HCT116 (cell line): ENCODE measurements around the gene PDLIM7. TPM values are rescaled to one million over a fixed set of nuclear protein-coding genes. Genes with fewer than 3 reads are reported as not detected.

ENCODE experiments used
- ATAC-seq: fragments of 200-7000 bp; cut with Tn5 transposase; 2 replicates; pipeline ENCODE4 v1.9.1; 2020; ENCODE audit warnings: mild to moderate bottlenecking, moderate library complexity
- BruUV-seq: library from RNA; stranded (reverse); fragments of 400-500 nt; replicated peaks from 2 replicates; lab custom pipeline; 2021; lab: Mats Ljungman, UMichigan
- CTCF ChIA-PET: fragments of 300-600 bp; sonication (Branson Sonifier 250); formaldehyde crosslinking; loops from one replicate; lab custom pipeline; 2021; ENCODE audit warnings: antibody characterized with exemption; lab: Charles Lee
- POLR2A ChIA-PET: fragments of 300-600, 350-600 bp; sonication (Branson Sonifier 250); formaldehyde crosslinking; loops from one replicate; lab custom pipeline; 2021; ENCODE audit warnings: antibody characterized with exemption; lab: Charles Lee
- RAD21 ChIA-PET, 2 experiments: fragments of 300-600 bp; sonication (Branson Sonifier 250); formaldehyde crosslinking; loops; one replicate each; lab custom pipeline; 2023; ENCODE audit warnings: low total read pairs in 2 of 2; ENCODE audit not compliant: uncharacterized antibody in 2 of 2, unreplicated experiment in 2 of 2, low non-redundant PET in 1 of 2; lab: Charles Lee
- DNase-seq: peaks from one replicate; pipeline ENCODE4 v3.0.0-alpha.2; 2010; ENCODE audit warnings: low read depth, low spot score
- H2AFZ ChIP-seq: fragments of 200-600 bp; shearing (Covaris generic), sonication (generic); 2 replicates; pipeline ENCODE4 v1.6.1; 2017; ENCODE audit warnings: low read depth, mixed run types, mixed read lengths, antibody characterized with exemption, low read length; ENCODE audit not compliant: poor library complexity, severe bottlenecking
- H3K27ac ChIP-seq: 2 replicates; pipeline ENCODE4 v1.5.1; 2012; ENCODE audit warnings: low read depth, low read length
- H3K27me3 ChIP-seq: fragments of 200-600 bp; sonication (generic); 2 replicates; pipeline ENCODE4 v1.6.1; 2016; ENCODE audit warnings: mixed run types, low read length, mixed read lengths; ENCODE audit not compliant: insufficient read depth
- H3K36me3 ChIP-seq, 2 experiments: fragments of 200-500 bp in 1 of 2; fragments of 200-600 bp in 1 of 2; sonication (Bioruptor generic) in 1 of 2; sonication (generic) in 1 of 2; 2 replicates each; pipeline versions ENCODE4 v1.5.1 to v1.6.1; 2014 to 2016; ENCODE audit warnings: low read length in 2 of 2, inconsistent platforms in 1 of 2, mixed read lengths in 1 of 2, mixed run types in 1 of 2; ENCODE audit not compliant: insufficient read depth in 2 of 2, control insufficient read depth in 1 of 2
- H3K4me1 ChIP-seq, 2 experiments: fragments of 200-600 bp in 1 of 2; sonication (generic) in 1 of 2; 2 replicates each; pipeline versions ENCODE4 v1.5.1 to v1.6.1; 2012 to 2017; ENCODE audit warnings: low read length in 2 of 2, inconsistent platforms in 1 of 2, mild to moderate bottlenecking in 1 of 2, mixed read lengths in 1 of 2, mixed run types in 1 of 2, moderate library complexity in 1 of 2; ENCODE audit not compliant: insufficient read depth in 2 of 2, control insufficient read depth in 1 of 2
- H3K4me2 ChIP-seq: fragments of 200-600 bp; sonication (generic); 2 replicates; pipeline ENCODE4 v1.6.1; 2017; ENCODE audit warnings: mixed run types, low read length, mixed read lengths
- H3K4me3 ChIP-seq, 2 experiments: fragments of 200-600 bp in 1 of 2; sonication (generic) in 1 of 2; replicated peaks in 1 of 2; 2 replicates each; pipeline ENCODE4 v1.5.1; 2011 to 2016; ENCODE audit warnings: low read length in 2 of 2, control low read depth in 1 of 2, low read depth in 1 of 2, mild to moderate bottlenecking in 1 of 2, mixed read lengths in 1 of 2, mixed run types in 1 of 2
- H3K79me2 ChIP-seq: fragments of 200-600 bp; sonication (generic); 2 replicates; pipeline ENCODE4 v1.6.1; 2017; ENCODE audit warnings: mild to moderate bottlenecking, mixed run types, low read length, moderate library complexity, mixed read lengths; ENCODE audit not compliant: insufficient read depth
- H3K9ac ChIP-seq: fragments of 200-600 bp; sonication (generic); 2 replicates; pipeline ENCODE4 v1.6.1; 2016; ENCODE audit warnings: low read length, mixed read lengths
- H3K9me2 ChIP-seq: fragments of 200-600 bp; sonication (generic), shearing (Covaris generic); 2 replicates; pipeline ENCODE4 v1.6.1; 2017; ENCODE audit warnings: mixed run types, mild to moderate bottlenecking, moderate library complexity; ENCODE audit not compliant: insufficient read depth
- H3K9me3 ChIP-seq, 2 experiments: fragments of 200-500 bp in 1 of 2; fragments of 200-600 bp in 1 of 2; sonication (Bioruptor generic) in 1 of 2; sonication (generic) in 1 of 2; 2 replicates each; pipeline ENCODE4 v1.6.1; 2014 to 2017; ENCODE audit warnings: low read length in 2 of 2, mixed read lengths in 2 of 2, inconsistent platforms in 1 of 2, low read depth in 1 of 2, mild to moderate bottlenecking in 1 of 2, mixed run types in 1 of 2, moderate library complexity in 1 of 2; ENCODE audit not compliant: control insufficient read depth in 1 of 2, insufficient read depth in 1 of 2
- H4K20me1 ChIP-seq: fragments of 200-600 bp; sonication (generic), shearing (Covaris generic); 2 replicates; pipeline ENCODE4 v1.6.1; 2017; ENCODE audit warnings: mixed run types, mild to moderate bottlenecking, moderate library complexity; ENCODE audit not compliant: insufficient read depth
- ATF3 ChIP-seq: IDR thresholded peaks from 2 replicates; pipeline ENCODE4 v1.6.1; 2012
- CBX3 ChIP-seq: IDR thresholded peaks from 2 replicates; pipeline ENCODE4 v1.6.1; 2012; ENCODE audit warnings: low read depth
- CEBPB ChIP-seq: IDR thresholded peaks from 2 replicates; pipeline ENCODE4 v1.6.1; 2012; ENCODE audit warnings: low read depth
- EGR1 ChIP-seq: IDR thresholded peaks from 2 replicates; pipeline ENCODE4 v1.6.1; 2012; ENCODE audit warnings: low read depth
- ELF1 ChIP-seq: IDR thresholded peaks from 2 replicates; pipeline ENCODE4 v1.6.1; 2012; ENCODE audit warnings: low read depth, borderline replicate concordance
- EZH2 ChIP-seq: fragments of 200-600 bp; sonication (generic); IDR thresholded peaks from 2 replicates; pipeline ENCODE4 v1.6.1; 2017; ENCODE audit warnings: antibody characterized with exemption, mixed run types
- EZH2phosphoT487 ChIP-seq: fragments of 200-600 bp; IDR thresholded peaks from 2 replicates; pipeline ENCODE4 v1.6.1; 2018; ENCODE audit warnings: antibody characterized with exemption, borderline replicate concordance
- FOSL1 ChIP-seq: IDR thresholded peaks from 2 replicates; pipeline ENCODE4 v1.6.1; 2012; ENCODE audit warnings: low read depth
- JUND ChIP-seq: IDR thresholded peaks from 2 replicates; pipeline ENCODE4 v1.6.1; 2012
- POLR2A ChIP-seq: IDR thresholded peaks from 2 replicates; pipeline ENCODE4 v1.7.0; 2011; ENCODE audit warnings: borderline replicate concordance; ENCODE audit not compliant: insufficient read depth, insufficient read length; ENCODE audit errors: extremely low read depth
- RAD21 ChIP-seq: IDR thresholded peaks from 2 replicates; pipeline ENCODE4 v1.6.1; 2012; ENCODE audit warnings: low read depth, mild to moderate bottlenecking
- SP1 ChIP-seq: IDR thresholded peaks from 2 replicates; pipeline ENCODE4 v1.6.1; 2012; ENCODE audit warnings: low read depth
- TCF7L2 ChIP-seq: IDR thresholded peaks from 2 replicates; pipeline ENCODE4 v1.7.0; 2011; ENCODE audit warnings: borderline replicate concordance, inconsistent platforms; ENCODE audit not compliant: insufficient read depth, insufficient read length; ENCODE audit errors: extremely low read depth
- YY1 ChIP-seq: IDR thresholded peaks from 2 replicates; pipeline ENCODE4 v1.6.1; 2011; ENCODE audit warnings: low read length, low read depth, moderate library complexity, mild to moderate bottlenecking; ENCODE audit not compliant: insufficient replicate concordance; ENCODE audit errors: extremely low read depth
- ZBTB33 ChIP-seq: IDR thresholded peaks from 2 replicates; pipeline ENCODE4 v1.6.1; 2011; ENCODE audit warnings: mild to moderate bottlenecking, low read length, moderate library complexity; ENCODE audit not compliant: insufficient replicate concordance; ENCODE audit errors: extremely low read depth
- ZFX ChIP-seq: fragments of 450-650 bp; IDR thresholded peaks from 2 replicates; pipeline ENCODE4 v1.6.1; 2017
- ZNF274 ChIP-seq: fragments of 200-500 bp; sonication (Bioruptor generic); IDR thresholded peaks from 2 replicates; pipeline ENCODE4 v1.6.1; 2014; ENCODE audit warnings: mild to moderate bottlenecking, low read depth, low read length, inconsistent platforms
- intact Hi-C: fragments of 100-400 bp; cut with micrococcal nuclease; formaldehyde crosslinking; loops from 2 replicates; pipeline ENCODE4 v1.10.0; 2022
- total RNA-seq: library from RNA; stranded (reverse); gene quantifications from one replicate; pipeline ENCODE4 v1.2.1, GENCODE V29; 2021; ENCODE audit not compliant: unreplicated experiment
- TF ChIP-seq, protein P1 (sequence below), 3 experiments: fragments of 200-600 bp in 1 of 3; sonication (generic) in 1 of 3; IDR thresholded peaks in 2 of 3; conservative IDR thresholded peaks in 1 of 3; 2 replicates each; pipeline ENCODE4 v1.5.1; 2012 to 2017; ENCODE audit warnings: low read depth in 2 of 3, low read length in 2 of 3, antibody characterized with exemption in 1 of 3, borderline replicate concordance in 1 of 3, control low read depth in 1 of 3, mild to moderate bottlenecking in 1 of 3, mixed read lengths in 1 of 3, mixed run types in 1 of 3, moderate library complexity in 1 of 3; ENCODE audit not compliant: insufficient read depth in 1 of 3
- TF ChIP-seq, protein P2 (sequence below): IDR thresholded peaks from 2 replicates; pipeline ENCODE4 v1.6.1; 2012; ENCODE audit warnings: low read depth

PDLIM7 gene
- total RNA-seq, 1 experiment from 2014 or later, result 153 TPM

DNA sequence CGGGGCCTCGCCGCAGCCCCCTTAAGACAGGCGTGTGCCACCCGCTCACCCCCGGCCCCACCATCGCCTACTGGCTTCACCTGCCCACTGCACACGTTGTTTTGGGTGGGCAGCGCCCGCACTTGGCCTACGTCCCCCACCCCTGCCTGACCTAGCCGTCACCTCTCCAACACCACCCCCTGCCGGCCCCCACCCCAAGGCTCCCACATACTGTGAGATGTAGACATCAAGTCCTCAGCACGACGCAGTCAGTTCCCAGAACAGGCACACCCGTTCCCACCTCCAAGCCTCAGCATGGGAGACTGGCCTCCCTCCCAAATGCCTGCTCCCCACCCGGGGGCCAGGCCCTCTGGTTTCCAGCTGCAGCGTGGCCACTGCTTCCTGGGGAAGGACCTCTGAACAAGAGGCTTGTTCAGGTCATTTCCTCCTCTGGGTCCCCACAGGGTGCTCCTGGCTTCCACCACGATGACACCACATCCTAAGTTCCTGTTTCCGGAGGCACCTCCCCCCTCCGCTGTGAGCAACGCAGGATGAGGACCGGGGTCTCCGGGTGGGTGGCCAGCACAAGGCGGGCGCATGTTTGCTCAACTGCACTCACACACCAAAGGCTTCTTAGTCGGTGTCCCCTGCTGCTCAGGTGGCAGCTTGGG, 35.3 kb downstream of the PDLIM7 start:
- no peak for ATAC-seq
- no peak for DNase-seq
- CTCF ChIA-PET, result no interaction called here
- Histone ChIP-seq H4K20me1 (no peaks in the 10 kb centered on the region), H3K9ac (no peak overlapping the region), H3K9me2 (no peaks in the 10 kb centered on the region), H3K27me3 (no peaks in the 10 kb centered on the region), H3K79me2 (no peaks in the 10 kb centered on the region), H3K4me1 (peaks cover 2 to 4% of the 10 kb centered on the region in 2 experiments; a peak in 3 of 4 replicates), H3K4me2 (no peak overlapping the region), H3K4me3 (no peak overlapping the region), H3K27ac (no peak overlapping the region; the same call in 1 of the 2 replicates), H3K9me3 (no peaks in the 10 kb centered on the region), H3K36me3 (peaks cover 16 to 35% of the 10 kb centered on the region in 2 experiments; a peak in 3 of 4 replicates), H2AFZ (no peak overlapping the region)
- TF ChIP-seq ATF3 (no peak), EZH2phosphoT487 (no peak), CEBPB (no peak), SP1 (no peak), ELF1 (no peak), EZH2 (no peak), FOSL1 (no peak), EGR1 (no peak), YY1 (no peak), JUND (no peak), TCF7L2 (no peak), CBX3 (no peak), RAD21 (no peak), ZBTB33 (no peak), ZFX (no peak), POLR2A (no peak), ZNF274 (no peak)
- TF ChIP-seq, protein P1, sequence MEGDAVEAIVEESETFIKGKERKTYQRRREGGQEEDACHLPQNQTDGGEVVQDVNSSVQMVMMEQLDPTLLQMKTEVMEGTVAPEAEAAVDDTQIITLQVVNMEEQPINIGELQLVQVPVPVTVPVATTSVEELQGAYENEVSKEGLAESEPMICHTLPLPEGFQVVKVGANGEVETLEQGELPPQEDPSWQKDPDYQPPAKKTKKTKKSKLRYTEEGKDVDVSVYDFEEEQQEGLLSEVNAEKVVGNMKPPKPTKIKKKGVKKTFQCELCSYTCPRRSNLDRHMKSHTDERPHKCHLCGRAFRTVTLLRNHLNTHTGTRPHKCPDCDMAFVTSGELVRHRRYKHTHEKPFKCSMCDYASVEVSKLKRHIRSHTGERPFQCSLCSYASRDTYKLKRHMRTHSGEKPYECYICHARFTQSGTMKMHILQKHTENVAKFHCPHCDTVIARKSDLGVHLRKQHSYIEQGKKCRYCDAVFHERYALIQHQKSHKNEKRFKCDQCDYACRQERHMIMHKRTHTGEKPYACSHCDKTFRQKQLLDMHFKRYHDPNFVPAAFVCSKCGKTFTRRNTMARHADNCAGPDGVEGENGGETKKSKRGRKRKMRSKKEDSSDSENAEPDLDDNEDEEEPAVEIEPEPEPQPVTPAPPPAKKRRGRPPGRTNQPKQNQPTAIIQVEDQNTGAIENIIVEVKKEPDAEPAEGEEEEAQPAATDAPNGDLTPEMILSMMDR (IDR thresholded peaks at IDR 0.05 in 2 of 3, conservative IDR thresholded peaks at IDR 0.05 in 1 of 3; ENCODE audit: borderline replicate concordance in 1 of 3, insufficient read depth in 1 of 3, low read depth in 2 of 3, low read length in 2 of 3), result no peak
- TF ChIP-seq, protein P2, sequence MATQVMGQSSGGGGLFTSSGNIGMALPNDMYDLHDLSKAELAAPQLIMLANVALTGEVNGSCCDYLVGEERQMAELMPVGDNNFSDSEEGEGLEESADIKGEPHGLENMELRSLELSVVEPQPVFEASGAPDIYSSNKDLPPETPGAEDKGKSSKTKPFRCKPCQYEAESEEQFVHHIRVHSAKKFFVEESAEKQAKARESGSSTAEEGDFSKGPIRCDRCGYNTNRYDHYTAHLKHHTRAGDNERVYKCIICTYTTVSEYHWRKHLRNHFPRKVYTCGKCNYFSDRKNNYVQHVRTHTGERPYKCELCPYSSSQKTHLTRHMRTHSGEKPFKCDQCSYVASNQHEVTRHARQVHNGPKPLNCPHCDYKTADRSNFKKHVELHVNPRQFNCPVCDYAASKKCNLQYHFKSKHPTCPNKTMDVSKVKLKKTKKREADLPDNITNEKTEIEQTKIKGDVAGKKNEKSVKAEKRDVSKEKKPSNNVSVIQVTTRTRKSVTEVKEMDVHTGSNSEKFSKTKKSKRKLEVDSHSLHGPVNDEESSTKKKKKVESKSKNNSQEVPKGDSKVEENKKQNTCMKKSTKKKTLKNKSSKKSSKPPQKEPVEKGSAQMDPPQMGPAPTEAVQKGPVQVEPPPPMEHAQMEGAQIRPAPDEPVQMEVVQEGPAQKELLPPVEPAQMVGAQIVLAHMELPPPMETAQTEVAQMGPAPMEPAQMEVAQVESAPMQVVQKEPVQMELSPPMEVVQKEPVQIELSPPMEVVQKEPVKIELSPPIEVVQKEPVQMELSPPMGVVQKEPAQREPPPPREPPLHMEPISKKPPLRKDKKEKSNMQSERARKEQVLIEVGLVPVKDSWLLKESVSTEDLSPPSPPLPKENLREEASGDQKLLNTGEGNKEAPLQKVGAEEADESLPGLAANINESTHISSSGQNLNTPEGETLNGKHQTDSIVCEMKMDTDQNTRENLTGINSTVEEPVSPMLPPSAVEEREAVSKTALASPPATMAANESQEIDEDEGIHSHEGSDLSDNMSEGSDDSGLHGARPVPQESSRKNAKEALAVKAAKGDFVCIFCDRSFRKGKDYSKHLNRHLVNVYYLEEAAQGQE, result no peak
- intact Hi-C loops, result no loop called here
- POLR2A ChIA-PET, result no interaction called here
- BruUV-seq, result no TSS peak
- RAD21 ChIA-PET, result no interaction called here
